HG02870 (cell line): Measurements from ENCODE around the gene ADM.
"Not testable (repeated sequence)": the region's sequence is repeated elsewhere in the genome, so short reads cannot be mapped to it uniquely, and the experiment has no call there.

Experiments used
- ATAC-seq: cut with Tn5 transposase; IDR thresholded peaks from one replicate; pipeline ENCODE4 v1.9.1; 2021; ENCODE audit warnings: mild to moderate bottlenecking, moderate library complexity; ENCODE audit not compliant: unreplicated experiment

The ADM gene

GRCh38 chr11:10304495-10305261 is at the start of gene ADM:
Gene ADM, plus strand, starts transcription at chr11:10305073. Its CDS starts 628 bp downstream, at chr11:10305701.
- no peak for ATAC-seq

- no peak for ATAC-seq
Measured at GRCh38 chr11:10255388-10256125, 49.3 kb upstream of the ADM start.

- no peak for ATAC-seq
Measured at GRCh38 chr11:10257478-10257877, 47.4 kb upstream of the ADM start.

GRCh38 chr11:10261821-10262220 is 43.1 kb upstream of the ADM start:
- ATAC-seq: no peak

GRCh38 chr11:10263929-10264328 is 40.9 kb upstream of the ADM start:
- ATAC-seq: no peak

- not testable (repeated sequence) for ATAC-seq
Measured at GRCh38 chr11:10264716-10265115, 40.2 kb upstream of the ADM start.

GRCh38 chr11:10265936-10266335 is 38.9 kb upstream of the ADM start:
- no peak for ATAC-seq

- ATAC-seq: no peak
Measured at GRCh38 chr11:10267821-10268220, 37.1 kb upstream of the ADM start.

- ATAC-seq: no peak
Measured at GRCh38 chr11:10268746-10269488, 36.0 kb upstream of the ADM start.

GRCh38 chr11:10272132-10272531 is 32.7 kb upstream of the ADM start:
- no peak for ATAC-seq

- peak; percentile 50 for ATAC-seq
Measured at GRCh38 chr11:10273738-10274137, 31.1 kb upstream of the ADM start.

- ATAC-seq: no peak
Measured at GRCh38 chr11:10274726-10275125, 30.1 kb upstream of the ADM start.

- ATAC-seq: no peak
Measured at GRCh38 chr11:10275714-10276113, 29.2 kb upstream of the ADM start.

GRCh38 chr11:10282117-10282516 is 22.8 kb upstream of the ADM start:
- ATAC-seq: no peak

GRCh38 chr11:10283991-10284390 is 20.9 kb upstream of the ADM start:
- ATAC-seq: no peak

GRCh38 chr11:10285148-10285802 is 19.6 kb upstream of the ADM start:
- ATAC-seq: no peak

GRCh38 chr11:10287140-10287539 is 17.7 kb upstream of the ADM start:
- ATAC-seq: no peak

GRCh38 chr11:10287766-10288715 is 16.8 kb upstream of the ADM start:
- no peak for ATAC-seq

- no peak for ATAC-seq
Measured at GRCh38 chr11:10288881-10289764, 15.8 kb upstream of the ADM start.
